GM18502 (cell line): ENCODE results near the gene FGD2.
"Not testable (repeated sequence)": the region's sequence is repeated elsewhere in the genome, so short reads cannot be mapped to it uniquely, and the experiment has no call there.

ENCODE experiments used
- ATAC-seq: cut with Tn5 transposase; IDR thresholded peaks from one replicate; pipeline ENCODE4 v1.9.1; 2021; ENCODE audit warnings: mild to moderate bottlenecking; ENCODE audit not compliant: unreplicated experiment, poor library complexity

Gene FGD2

DNA sequence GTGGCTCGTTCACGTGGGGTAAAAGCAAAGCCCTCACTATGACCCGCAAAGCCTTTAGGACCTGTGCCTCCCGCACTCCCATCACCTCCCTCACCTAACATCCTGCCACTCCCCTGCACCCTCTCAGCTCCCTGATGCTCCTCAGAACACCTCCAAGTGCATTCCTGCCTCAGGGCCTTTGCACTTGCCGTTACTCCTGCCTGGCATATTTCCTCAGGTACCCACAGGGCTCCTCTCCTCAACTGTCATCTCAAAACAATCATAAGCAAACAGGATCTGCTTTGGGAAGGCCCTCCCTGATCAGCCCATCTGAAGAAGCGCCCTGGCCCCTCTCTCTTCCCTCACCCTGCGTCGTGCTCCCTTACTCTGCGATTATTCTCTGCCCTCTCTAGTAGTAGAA lies 49.1 kb downstream of the FGD2 start:
- ATAC-seq, result no peak

DNA sequence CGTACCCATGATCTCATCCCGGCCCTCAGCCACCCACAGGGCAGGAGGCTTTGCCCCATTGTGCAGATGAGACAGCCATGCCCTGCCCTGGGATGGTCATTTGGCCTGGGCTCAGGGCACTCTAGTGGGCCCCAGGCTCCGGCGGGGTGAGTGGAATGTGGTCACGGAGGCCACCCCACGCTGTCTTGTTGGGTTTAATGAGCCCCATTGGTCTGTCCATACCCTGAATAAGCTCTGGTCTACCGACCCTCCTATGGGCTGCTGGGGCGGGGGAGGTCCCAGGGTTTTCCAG lies 50.6 kb downstream of the FGD2 start:
- no peak for ATAC-seq

DNA sequence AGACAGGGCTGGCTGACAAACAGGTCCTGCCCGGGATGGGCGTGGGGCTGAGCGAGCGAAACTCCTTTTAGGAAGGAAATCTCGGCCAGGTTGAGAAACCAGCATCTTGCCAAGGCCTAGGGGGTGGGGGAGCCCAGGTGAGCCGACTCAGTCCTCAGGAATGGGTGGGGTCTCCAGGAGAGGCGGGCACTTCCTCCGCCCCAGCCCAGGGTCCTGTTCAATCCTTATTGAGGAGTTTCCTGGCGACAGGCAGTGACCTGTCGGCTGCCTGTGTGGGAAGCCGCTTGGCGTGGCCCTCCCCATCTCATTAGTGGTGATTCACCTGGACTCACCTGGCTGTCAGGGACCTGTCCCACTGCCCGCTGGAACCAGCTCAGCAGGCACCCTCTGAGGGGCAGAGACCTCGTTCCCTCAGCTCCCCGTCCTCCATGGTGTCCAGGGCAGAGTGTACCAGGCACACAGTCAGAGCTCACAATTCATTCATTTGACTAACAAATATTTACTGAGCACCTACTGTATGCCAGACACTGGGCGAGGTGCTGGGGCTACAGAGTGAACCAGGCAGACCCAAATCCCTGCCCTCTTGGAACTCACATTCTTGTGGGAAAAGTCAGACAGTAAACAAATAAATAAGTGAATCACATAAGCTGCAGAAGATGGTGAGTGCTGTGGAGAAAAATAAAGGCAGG lies 51.1 kb downstream of the FGD2 start:
- no peak for ATAC-seq

DNA sequence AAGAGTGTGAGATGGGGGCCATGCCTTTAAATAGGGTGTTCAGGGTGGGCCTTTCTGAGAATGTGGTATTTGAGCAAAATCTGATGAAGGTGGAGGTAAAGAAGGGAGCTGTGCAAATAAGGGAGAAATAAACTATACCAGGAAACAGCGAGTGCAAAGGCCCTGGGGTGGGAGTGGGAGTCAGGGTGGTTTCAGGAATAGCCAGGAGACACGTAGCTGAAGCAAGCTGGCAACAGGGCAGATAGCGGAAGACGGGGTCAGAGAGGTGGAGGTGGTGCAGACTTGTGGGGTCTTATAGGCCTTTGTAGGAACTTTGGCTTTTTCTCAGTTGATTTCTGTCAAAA lies 51.6 kb downstream of the FGD2 start:
- no peak for ATAC-seq

DNA sequence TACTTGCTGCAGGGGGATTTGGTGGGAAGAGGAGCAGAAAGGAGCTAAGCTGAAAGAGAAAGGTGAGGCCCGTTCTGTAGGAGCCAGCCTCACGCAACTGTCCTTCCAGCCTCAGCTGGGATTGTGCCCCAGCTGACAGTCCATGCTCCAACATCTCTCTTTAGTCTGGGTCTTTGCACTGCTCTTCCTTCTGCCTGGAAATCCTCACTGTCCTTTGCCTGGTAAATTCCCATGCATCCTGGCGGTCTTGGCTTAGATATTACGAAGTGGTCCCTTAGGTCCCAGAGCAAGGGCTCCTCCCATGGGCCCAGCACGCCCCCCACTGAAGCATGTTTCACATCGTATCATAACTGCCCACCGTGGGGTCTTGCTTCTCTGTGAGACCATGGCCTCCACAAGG lies 52.2 kb downstream of the FGD2 start:
- no peak for ATAC-seq

DNA sequence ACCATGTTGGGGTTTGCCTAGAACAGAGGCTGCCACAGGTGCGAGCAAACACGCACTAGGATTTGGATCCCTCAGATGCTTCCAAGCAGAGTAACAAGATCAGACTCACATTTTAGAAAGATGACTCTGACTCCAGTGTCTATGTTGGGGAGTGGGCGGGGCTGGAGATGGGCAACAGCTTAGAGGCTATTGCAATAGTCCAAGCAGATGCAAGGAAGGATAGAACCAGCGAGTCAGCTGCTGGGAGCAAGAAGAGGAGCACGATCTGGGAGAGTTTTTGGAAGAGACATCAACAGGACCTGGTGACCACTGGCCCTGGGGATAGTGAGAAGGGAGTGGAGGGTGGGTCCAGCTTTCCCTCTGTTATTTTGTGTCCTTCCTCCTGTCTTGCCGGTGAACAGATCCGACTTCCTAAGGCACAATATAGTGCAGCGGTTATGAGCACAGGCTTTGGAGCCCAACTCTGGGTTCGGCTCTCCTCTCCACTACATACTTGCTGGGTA lies 52.7 kb downstream of the FGD2 start:
- ATAC-seq, result no peak

DNA sequence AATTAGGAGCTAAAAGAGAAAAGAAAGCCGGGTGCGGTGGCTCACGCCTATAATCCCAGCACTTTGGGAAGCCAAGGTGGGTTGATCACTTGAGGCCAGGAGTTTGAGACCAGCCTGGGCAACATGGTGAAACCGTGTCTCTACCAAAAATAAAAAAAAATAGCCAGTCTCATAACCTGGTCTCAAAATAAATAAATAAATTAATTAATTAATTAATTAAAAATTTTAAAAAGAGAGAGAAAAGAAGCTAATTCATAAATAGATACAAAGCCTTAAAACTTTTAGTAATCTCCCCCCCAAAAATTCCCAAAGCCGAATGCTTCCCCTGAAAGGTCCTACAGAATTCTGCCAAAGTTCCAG lies 53.5 kb downstream of the FGD2 start:
- ATAC-seq, result not testable (repeated sequence)

DNA sequence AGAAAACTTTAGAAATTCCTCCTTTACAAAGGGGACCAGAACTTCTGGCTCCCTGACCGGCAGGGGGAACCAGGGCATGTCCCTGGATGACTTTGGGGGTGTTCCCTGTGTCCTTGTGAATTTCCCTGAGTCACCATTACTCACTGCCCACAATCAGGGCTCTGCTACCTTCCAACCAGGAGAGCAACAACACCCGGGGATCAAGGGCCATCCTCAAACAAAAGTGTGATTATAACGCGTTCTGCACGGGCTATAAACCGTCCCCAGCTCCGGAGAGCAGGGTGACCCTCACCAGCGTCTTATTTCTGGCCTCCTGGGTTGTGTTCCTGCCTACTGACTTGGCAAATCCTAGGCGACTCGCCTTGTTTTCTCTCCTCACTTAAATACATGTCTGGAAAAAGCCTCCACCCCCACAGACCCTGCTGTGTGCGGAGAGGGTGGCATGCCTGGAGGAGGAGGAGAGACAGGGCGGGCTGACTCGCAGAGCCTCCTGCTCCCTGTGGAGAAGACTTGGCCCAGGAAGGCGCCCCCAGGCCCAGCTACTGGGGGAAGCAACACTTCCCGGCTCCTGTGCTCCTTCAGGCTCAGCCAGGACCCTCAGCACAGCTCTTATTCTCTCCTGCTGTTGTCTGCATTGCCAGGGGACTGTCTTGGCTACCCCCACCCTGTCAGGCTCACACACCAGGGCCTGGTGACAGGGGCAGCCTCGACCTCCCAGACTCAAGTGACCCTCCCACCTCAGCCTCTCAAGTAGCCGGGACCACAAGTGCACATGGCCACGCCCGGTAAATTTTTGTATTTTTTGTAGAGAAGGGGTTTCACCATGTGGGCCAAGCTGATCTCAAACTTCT lies 54.1 kb downstream of the FGD2 start:
- no peak for ATAC-seq

DNA sequence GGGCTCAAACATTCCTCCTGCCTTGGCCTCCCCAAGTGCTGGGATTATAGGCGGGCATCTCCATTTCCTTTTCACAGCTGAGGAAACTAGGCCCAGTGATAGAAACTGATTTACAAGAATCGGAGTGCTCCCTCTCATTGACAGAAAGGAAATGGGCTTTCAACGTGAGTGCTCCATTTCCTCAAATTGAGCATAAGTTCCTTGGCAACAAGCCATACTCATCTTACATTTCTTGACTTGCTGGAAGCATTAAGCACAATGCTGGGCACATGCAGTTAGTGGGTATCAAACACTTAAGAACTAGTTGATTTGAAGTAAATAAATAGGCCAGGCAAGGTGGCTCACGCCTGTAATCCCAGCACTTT lies 54.7 kb downstream of the FGD2 start:
- no peak for ATAC-seq

DNA sequence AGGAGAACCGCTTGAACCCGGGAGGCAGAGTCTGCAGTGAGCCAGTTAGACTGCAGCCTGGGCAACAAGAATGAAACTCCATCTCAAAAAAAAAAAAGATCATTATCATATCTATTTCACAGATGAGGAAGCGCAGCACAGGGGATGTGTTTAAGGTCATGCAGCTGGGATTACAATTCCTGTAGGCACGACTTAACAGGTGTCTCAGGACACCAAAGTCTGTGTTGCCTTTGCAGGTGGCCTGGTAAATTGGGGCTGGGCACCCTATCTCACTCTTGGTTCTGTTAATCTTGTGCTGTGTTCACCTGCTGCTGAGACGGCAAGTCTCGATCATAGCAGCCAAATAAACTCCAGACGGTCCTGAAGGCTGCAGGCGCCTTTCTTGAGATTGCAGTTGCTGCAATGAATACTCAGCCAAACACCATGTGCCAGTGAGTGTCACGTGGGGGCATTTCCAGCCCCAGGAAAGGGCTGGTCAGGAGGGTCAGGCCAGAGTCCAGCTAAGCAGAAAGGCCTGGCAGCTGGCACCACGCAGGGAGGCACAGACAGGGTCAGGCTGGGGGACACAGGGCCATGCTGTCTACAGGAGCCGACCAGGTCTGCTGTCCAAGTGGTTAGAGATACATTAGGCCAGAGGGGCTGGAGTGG lies 55.8 kb downstream of the FGD2 start:
- ATAC-seq, result no peak

DNA sequence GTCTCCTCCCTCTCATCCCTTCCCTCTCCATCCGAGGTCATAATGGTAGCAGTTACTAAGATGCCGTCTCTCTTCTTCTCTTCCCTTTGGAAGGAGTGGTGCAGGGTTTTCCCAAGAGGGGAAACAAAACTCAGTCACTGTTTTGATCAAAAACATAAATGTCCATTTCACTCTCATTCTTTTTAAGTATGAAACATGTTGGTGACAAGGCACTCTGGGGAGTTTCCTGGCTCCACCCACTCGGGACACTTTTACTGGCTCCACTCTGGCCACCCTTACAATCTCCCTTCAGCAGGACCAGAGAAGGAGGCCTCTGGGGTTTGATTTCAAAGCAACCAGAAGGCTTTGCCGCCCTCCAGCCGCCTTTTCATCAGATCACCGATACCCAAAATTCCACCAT lies 57.0 kb downstream of the FGD2 start:
- ATAC-seq, result no peak

DNA sequence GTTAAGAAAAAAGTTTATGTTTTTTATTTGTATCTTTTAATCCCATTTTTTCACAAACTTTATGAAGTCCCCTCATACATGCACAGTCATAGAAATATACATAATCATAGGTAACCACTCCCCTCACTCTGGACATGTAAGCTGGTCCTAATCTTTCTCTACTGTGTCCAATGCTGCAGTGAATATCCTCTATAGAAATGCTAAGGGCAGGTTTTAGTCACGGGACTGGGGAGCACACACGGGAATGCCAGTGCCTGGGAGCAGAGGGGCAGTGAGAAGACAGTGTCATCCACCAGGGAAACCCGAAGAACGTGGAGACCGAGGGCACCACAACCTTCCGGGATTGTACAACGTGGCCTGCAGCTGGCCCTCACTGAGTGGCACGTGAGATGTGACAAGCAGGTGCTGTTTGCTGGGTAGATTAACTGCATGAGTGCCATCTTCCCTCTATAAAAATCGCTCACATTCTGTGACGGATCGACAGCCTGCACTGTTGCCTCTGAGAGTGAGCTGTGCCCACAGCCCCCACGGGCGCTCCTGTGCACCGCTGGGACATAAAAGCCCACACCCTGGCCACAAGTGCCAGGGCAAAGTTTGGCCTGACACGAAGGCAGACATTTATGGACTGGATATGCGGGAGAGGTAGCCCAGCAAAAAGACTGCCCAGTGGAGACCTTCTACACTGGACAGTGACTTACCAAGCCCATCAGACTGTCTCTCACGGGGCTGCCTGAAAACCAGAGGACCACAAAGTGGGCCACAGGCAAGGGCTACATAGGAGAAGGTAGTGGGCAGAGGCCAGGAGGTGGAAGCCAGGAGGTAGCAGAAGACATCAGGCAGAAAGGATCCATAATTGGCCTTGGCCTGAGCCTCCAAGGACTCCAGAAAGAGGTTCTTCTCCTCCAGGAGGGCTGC lies 63.2 kb downstream of the FGD2 start:
- no peak for ATAC-seq

DNA sequence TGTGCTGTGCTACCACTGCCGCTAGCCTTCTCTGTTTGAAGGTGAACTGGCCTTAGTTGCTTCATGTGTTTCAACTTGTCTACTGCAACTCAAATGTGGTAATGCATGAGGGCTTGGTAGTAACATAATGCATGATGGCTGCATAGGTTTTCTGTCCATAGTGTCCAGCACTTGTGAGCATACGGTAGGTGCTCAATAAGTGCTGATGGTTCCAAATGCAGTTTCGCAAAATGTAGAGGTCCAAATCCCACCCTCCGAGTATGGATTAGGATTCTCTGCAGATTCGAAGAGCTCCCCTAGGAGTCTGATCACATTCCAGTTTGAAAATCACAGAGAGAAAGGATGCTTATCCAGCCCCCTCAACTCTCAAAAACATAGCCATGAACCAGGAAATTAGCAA lies 64.2 kb downstream of the FGD2 start:
- no peak for ATAC-seq

DNA sequence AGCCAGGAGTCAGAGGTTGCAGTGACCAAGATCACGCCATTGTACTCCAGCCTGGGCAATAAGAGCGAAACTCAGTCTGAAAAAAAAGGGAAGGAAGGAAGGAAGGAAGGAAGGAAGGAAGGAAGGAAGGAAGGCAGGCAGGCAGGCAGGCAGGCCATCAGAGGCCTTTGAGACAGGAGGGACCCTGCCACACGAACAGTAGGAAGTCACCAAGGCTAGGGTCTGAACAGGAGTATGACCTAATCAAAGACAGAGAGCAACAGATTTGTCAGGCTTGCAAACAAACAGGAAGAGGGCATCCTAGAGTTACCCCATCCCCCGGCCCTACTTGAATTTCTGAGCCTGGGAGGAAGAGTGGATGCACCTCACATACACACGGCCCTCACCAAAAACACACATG lies 67.1 kb downstream of the FGD2 start:
- no peak for ATAC-seq

DNA sequence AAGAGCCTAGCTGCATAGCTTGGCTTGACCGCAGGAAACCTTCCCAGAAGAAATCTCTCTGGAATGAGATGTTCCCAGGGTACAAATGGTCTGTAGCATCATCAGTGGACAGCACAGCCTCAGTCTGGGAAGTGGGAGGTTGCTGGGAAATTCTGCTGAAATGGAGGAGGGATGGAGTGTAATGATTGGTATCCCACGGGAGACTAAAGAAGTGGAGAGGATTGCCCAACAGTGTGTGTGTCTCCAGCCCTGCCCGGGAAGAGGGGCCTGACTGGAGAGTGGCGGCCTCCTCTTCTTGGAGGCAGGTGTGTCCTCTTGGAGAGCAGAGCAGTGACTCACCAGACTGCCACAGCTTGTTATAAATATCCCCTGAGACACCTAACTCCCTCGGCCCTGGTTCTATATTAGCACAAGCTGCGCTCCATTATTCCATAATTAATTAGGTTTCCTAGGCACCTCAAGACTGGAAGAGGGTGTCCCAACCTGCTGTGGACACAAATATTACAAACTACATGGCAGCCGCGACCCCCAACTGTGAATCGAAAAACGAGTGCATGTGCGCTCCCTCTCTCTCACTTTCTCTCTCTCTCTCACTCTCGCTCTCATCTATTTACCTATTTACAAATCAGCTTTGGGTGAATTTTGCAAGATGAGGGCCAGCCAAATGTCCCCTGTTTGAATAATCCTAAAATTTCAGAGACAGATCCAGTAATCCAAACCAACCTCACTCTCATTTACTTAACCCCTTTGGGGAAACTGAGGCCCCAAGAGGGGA lies 68.8 kb downstream of the FGD2 start:
- no peak for ATAC-seq

DNA sequence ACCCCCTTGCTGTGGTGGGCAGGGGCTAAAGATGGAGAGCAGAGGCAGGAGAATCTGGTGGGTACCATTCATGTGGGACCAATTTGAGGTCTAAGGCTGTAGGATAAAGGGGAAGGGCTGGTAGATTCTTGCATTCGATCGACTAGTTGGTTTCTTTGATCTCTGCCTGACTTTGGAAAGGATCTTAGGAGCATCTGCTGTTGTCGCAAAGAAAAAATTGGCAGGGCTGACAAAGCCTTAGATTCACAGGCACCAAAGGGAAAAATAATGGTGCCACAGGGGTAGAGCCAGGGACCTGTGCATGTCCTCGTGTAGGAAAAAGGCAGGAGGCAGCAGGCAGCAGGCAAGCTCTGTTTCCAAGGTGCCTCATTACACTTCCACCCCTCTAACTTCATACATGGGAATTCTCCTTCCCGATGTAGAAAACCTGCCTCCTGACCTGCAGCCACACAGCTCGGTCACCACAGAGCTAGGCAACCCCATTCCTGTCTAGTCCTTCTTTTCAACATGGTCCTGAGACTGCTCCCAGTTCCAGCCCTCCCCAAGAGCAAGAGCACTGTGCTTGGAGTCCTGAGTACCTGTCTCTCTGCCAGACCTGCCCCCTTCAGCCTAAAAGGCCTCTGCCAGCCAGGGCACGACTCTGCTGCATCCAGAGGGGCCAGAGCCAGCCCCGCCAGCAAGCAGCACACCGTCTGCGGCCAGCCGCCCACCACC lies 71.9 kb downstream of the FGD2 start:
- no peak for ATAC-seq

DNA sequence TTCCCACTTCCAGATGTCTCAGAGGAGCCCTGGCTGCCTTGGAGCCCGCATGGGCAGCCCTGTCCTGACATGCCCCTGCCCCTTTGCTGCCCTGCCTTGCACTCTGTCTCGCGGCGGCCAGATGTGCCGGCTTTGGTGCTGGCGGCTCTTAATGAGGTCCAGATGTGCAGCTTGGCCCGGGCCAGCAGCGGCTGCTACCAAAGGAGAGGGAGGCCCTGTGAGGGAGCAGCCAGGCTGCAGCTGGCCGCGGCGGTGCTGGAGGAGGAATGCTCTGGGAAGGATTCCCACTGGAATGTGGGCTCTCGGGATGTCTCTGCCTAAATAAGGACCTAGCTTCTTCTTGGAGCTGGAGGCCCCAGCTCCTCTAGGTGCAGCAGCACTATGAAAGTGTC lies 72.4 kb downstream of the FGD2 start:
- no peak for ATAC-seq
